ENCODE data around the gene RNF115.

DNA sequence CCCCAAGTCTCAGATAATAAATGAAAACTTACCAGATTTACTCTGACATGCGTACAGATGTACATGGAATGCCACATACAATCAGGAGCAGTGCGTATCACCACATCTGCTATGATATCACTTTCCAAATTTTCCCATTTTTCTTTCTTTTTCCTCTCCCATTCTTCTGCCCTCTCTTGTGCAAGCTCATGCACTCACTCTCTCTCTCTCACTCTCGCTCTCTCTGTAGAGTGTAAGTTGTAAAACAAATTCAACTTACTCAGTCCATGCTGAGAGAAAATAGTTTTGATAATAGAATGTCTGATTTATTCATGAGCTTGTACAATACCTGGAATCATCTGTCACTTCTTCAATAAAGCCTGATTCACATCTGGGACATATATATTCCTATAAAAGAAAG, 35.3 kb downstream of the RNF115 start:
- TF ChIP-seq BCL11A (IDR thresholded peaks at IDR 0.05; ENCODE audit: low read depth in 2 of 2, low read length in 2 of 2) (no peak), RAD21 (IDR thresholded peaks at IDR 0.05 in 1 of 2, conservative IDR thresholded peaks at IDR 0.05 in 1 of 2; ENCODE audit: low read depth in 2 of 2, low read length in 2 of 2) (no peak), JUND (IDR thresholded peaks at IDR 0.05; ENCODE audit: low read length) (no peak), GABPA (IDR thresholded peaks at IDR 0.05; ENCODE audit: borderline replicate concordance, insufficient read depth, low read length) (no peak), SIN3A (conservative IDR thresholded peaks at IDR 0.05 in 1 of 2, IDR thresholded peaks at IDR 0.05 in 1 of 2; ENCODE audit: low read depth in 1 of 2, low read length in 2 of 2) (no peak), MAFK (IDR thresholded peaks at IDR 0.05; ENCODE audit: low read depth, low read length) (no peak), POLR2A (IDR thresholded peaks at IDR 0.05; ENCODE audit: control extremely low read depth in 1 of 2, low read depth in 2 of 2, low read length in 2 of 2) (no peak), POLR2AphosphoS5 (IDR thresholded peaks at IDR 0.05; ENCODE audit: low read depth, low read length) (no peak)
- TF ChIP-seq, protein P1, sequence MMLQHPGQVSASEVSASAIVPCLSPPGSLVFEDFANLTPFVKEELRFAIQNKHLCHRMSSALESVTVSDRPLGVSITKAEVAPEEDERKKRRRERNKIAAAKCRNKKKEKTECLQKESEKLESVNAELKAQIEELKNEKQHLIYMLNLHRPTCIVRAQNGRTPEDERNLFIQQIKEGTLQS (IDR thresholded peaks at IDR 0.05; ENCODE audit: insufficient read depth, low read depth, low read length) = no peak
- TF ChIP-seq, protein P2, sequence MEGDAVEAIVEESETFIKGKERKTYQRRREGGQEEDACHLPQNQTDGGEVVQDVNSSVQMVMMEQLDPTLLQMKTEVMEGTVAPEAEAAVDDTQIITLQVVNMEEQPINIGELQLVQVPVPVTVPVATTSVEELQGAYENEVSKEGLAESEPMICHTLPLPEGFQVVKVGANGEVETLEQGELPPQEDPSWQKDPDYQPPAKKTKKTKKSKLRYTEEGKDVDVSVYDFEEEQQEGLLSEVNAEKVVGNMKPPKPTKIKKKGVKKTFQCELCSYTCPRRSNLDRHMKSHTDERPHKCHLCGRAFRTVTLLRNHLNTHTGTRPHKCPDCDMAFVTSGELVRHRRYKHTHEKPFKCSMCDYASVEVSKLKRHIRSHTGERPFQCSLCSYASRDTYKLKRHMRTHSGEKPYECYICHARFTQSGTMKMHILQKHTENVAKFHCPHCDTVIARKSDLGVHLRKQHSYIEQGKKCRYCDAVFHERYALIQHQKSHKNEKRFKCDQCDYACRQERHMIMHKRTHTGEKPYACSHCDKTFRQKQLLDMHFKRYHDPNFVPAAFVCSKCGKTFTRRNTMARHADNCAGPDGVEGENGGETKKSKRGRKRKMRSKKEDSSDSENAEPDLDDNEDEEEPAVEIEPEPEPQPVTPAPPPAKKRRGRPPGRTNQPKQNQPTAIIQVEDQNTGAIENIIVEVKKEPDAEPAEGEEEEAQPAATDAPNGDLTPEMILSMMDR (IDR thresholded peaks at IDR 0.05; ENCODE audit: control extremely low read depth in 1 of 3, insufficient read depth in 1 of 3, low read depth in 1 of 3, low read length in 3 of 3) = no peak
- TF ChIP-seq, protein P3, sequence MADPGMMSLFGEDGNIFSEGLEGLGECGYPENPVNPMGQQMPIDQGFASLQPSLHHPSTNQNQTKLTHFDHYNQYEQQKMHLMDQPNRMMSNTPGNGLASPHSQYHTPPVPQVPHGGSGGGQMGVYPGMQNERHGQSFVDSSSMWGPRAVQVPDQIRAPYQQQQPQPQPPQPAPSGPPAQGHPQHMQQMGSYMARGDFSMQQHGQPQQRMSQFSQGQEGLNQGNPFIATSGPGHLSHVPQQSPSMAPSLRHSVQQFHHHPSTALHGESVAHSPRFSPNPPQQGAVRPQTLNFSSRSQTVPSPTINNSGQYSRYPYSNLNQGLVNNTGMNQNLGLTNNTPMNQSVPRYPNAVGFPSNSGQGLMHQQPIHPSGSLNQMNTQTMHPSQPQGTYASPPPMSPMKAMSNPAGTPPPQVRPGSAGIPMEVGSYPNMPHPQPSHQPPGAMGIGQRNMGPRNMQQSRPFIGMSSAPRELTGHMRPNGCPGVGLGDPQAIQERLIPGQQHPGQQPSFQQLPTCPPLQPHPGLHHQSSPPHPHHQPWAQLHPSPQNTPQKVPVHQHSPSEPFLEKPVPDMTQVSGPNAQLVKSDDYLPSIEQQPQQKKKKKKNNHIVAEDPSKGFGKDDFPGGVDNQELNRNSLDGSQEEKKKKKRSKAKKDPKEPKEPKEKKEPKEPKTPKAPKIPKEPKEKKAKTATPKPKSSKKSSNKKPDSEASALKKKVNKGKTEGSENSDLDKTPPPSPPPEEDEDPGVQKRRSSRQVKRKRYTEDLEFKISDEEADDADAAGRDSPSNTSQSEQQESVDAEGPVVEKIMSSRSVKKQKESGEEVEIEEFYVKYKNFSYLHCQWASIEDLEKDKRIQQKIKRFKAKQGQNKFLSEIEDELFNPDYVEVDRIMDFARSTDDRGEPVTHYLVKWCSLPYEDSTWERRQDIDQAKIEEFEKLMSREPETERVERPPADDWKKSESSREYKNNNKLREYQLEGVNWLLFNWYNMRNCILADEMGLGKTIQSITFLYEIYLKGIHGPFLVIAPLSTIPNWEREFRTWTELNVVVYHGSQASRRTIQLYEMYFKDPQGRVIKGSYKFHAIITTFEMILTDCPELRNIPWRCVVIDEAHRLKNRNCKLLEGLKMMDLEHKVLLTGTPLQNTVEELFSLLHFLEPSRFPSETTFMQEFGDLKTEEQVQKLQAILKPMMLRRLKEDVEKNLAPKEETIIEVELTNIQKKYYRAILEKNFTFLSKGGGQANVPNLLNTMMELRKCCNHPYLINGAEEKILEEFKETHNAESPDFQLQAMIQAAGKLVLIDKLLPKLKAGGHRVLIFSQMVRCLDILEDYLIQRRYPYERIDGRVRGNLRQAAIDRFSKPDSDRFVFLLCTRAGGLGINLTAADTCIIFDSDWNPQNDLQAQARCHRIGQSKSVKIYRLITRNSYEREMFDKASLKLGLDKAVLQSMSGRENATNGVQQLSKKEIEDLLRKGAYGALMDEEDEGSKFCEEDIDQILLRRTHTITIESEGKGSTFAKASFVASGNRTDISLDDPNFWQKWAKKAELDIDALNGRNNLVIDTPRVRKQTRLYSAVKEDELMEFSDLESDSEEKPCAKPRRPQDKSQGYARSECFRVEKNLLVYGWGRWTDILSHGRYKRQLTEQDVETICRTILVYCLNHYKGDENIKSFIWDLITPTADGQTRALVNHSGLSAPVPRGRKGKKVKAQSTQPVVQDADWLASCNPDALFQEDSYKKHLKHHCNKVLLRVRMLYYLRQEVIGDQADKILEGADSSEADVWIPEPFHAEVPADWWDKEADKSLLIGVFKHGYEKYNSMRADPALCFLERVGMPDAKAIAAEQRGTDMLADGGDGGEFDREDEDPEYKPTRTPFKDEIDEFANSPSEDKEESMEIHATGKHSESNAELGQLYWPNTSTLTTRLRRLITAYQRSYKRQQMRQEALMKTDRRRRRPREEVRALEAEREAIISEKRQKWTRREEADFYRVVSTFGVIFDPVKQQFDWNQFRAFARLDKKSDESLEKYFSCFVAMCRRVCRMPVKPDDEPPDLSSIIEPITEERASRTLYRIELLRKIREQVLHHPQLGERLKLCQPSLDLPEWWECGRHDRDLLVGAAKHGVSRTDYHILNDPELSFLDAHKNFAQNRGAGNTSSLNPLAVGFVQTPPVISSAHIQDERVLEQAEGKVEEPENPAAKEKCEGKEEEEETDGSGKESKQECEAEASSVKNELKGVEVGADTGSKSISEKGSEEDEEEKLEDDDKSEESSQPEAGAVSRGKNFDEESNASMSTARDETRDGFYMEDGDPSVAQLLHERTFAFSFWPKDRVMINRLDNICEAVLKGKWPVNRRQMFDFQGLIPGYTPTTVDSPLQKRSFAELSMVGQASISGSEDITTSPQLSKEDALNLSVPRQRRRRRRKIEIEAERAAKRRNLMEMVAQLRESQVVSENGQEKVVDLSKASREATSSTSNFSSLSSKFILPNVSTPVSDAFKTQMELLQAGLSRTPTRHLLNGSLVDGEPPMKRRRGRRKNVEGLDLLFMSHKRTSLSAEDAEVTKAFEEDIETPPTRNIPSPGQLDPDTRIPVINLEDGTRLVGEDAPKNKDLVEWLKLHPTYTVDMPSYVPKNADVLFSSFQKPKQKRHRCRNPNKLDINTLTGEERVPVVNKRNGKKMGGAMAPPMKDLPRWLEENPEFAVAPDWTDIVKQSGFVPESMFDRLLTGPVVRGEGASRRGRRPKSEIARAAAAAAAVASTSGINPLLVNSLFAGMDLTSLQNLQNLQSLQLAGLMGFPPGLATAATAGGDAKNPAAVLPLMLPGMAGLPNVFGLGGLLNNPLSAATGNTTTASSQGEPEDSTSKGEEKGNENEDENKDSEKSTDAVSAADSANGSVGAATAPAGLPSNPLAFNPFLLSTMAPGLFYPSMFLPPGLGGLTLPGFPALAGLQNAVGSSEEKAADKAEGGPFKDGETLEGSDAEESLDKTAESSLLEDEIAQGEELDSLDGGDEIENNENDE (IDR thresholded peaks at IDR 0.05; ENCODE audit: insufficient replicate concordance, low read length) = no peak
- TF ChIP-seq, protein P4, sequence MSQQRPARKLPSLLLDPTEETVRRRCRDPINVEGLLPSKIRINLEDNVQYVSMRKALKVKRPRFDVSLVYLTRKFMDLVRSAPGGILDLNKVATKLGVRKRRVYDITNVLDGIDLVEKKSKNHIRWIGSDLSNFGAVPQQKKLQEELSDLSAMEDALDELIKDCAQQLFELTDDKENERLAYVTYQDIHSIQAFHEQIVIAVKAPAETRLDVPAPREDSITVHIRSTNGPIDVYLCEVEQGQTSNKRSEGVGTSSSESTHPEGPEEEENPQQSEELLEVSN (IDR thresholded peaks at IDR 0.05) = no peak

All from H1 (cell line).